ENCODE measurements around the gene SPINT1. TPM values are rescaled to one million over a fixed set of nuclear protein-coding genes. Genes with fewer than 3 reads are reported as not detected.

SPINT1 gene
- total and polyA plus RNA-seq, 2 of the 13 experiments (the other 11 are each of a cell fraction or from before 2014, with no cell fraction given) = 0.49 to 2.5 TPM

DNA sequence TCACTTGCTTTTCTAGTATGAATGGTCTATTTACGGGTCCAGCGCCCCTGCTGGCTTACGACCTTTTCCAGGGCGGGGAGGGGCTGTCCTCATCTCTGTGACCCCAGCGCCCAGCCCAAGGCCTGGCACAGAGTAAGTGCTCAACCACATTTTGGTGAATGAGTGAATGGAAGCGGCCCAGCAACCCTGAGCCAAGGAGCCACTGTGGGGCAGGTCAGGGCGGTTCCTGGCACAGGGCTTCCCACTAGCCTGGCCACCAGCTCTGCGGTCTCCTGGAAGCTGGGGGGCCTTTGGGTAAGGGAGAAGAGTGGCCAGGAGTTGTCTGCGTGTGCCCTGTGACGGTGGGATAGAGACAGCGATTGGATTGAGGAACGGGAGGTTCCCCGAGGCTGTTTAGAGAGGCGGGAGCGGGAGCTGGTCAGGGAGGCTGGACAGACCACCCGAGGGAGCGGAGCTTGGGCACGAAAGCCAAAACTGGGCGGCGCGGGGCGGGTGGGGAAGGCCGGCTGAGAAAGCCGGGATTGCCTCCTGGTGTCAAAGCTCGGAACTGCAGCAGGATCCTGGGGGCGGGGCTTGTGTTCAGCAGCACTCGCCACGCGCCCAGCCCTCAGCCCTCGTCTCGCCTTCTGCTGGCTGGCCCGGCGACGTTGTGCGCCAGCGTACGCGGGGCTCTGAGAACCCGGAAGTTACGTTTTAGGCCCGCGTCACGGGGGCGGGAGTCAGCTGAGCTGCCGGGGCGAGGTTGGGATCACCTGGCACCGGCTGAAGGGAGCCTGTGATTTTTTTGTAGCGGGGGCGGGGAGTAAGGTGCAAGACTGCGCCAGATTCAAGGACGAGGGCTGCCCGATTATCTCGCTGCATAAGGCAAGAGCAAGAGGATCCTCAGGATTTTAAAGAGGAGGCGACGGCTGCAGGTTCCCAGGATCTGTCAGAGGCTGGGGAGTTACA lies 50.2 kb downstream of the SPINT1 start, which contains the start of gene VPS18 (continued):
- TF ChIP-seq NFIC (IDR thresholded peaks at IDR 0.05; ENCODE audit: low read length) (no peak), ZNF75D (CRISPR knock-in tag; IDR thresholded peaks at IDR 0.05; ENCODE audit: borderline replicate concordance) (no peak), ZNF629 (CRISPR knock-in tag; conservative IDR thresholded peaks at IDR 0.05) (no peak), DMAP1 (CRISPR knock-in tag; IDR thresholded peaks at IDR 0.05) (no peak), LCORL (IDR thresholded peaks at IDR 0.05) (no peak), LCORL (CRISPR knock-in tag; IDR thresholded peaks at IDR 0.05) (peak; percentile 92), ZNF17 (CRISPR knock-in tag; IDR thresholded peaks at IDR 0.05) (no peak), BCL3 (CRISPR knock-in tag; IDR thresholded peaks at IDR 0.05) (no peak), ZBTB43 (CRISPR knock-in tag; conservative IDR thresholded peaks at IDR 0.05) (no peak), NR2F2 (IDR thresholded peaks at IDR 0.05; ENCODE audit: borderline replicate concordance, low read depth) (no peak)
- TF ChIP-seq, protein P1, sequence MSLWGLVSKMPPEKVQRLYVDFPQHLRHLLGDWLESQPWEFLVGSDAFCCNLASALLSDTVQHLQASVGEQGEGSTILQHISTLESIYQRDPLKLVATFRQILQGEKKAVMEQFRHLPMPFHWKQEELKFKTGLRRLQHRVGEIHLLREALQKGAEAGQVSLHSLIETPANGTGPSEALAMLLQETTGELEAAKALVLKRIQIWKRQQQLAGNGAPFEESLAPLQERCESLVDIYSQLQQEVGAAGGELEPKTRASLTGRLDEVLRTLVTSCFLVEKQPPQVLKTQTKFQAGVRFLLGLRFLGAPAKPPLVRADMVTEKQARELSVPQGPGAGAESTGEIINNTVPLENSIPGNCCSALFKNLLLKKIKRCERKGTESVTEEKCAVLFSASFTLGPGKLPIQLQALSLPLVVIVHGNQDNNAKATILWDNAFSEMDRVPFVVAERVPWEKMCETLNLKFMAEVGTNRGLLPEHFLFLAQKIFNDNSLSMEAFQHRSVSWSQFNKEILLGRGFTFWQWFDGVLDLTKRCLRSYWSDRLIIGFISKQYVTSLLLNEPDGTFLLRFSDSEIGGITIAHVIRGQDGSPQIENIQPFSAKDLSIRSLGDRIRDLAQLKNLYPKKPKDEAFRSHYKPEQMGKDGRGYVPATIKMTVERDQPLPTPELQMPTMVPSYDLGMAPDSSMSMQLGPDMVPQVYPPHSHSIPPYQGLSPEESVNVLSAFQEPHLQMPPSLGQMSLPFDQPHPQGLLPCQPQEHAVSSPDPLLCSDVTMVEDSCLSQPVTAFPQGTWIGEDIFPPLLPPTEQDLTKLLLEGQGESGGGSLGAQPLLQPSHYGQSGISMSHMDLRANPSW (CRISPR knock-in tag; IDR thresholded peaks at IDR 0.05; ENCODE audit: borderline replicate concordance) = no peak
- TF ChIP-seq, protein P2, sequence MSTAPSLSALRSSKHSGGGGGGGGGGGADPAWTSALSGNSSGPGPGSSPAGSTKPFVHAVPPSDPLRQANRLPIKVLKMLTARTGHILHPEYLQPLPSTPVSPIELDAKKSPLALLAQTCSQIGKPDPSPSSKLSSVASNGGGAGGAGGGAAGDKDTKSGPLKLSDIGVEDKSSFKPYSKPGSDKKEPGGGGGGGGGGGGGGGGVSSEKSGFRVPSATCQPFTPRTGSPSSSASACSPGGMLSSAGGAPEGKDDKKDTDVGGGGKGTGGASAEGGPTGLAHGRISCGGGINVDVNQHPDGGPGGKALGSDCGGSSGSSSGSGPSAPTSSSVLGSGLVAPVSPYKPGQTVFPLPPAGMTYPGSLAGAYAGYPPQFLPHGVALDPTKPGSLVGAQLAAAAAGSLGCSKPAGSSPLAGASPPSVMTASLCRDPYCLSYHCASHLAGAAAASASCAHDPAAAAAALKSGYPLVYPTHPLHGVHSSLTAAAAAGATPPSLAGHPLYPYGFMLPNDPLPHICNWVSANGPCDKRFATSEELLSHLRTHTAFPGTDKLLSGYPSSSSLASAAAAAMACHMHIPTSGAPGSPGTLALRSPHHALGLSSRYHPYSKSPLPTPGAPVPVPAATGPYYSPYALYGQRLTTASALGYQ (CRISPR knock-in tag; IDR thresholded peaks at IDR 0.05) = no peak; the same call in 1 of the 2 replicates
- TF ChIP-seq, protein P3, sequence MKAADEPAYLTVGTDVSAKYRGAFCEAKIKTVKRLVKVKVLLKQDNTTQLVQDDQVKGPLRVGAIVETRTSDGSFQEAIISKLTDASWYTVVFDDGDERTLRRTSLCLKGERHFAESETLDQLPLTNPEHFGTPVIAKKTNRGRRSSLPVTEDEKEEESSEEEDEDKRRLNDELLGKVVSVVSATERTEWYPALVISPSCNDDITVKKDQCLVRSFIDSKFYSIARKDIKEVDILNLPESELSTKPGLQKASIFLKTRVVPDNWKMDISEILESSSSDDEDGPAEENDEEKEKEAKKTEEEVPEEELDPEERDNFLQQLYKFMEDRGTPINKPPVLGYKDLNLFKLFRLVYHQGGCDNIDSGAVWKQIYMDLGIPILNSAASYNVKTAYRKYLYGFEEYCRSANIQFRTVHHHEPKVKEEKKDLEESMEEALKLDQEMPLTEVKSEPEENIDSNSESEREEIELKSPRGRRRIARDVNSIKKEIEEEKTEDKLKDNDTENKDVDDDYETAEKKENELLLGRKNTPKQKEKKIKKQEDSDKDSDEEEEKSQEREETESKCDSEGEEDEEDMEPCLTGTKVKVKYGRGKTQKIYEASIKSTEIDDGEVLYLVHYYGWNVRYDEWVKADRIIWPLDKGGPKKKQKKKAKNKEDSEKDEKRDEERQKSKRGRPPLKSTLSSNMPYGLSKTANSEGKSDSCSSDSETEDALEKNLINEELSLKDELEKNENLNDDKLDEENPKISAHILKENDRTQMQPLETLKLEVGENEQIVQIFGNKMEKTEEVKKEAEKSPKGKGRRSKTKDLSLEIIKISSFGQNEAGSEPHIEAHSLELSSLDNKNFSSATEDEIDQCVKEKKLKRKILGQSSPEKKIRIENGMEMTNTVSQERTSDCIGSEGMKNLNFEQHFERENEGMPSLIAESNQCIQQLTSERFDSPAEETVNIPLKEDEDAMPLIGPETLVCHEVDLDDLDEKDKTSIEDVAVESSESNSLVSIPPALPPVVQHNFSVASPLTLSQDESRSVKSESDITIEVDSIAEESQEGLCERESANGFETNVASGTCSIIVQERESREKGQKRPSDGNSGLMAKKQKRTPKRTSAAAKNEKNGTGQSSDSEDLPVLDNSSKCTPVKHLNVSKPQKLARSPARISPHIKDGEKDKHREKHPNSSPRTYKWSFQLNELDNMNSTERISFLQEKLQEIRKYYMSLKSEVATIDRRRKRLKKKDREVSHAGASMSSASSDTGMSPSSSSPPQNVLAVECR (CRISPR knock-in tag; IDR thresholded peaks at IDR 0.05; ENCODE audit: borderline replicate concordance) = peak; percentile 92
- TF ChIP-seq, protein P4, sequence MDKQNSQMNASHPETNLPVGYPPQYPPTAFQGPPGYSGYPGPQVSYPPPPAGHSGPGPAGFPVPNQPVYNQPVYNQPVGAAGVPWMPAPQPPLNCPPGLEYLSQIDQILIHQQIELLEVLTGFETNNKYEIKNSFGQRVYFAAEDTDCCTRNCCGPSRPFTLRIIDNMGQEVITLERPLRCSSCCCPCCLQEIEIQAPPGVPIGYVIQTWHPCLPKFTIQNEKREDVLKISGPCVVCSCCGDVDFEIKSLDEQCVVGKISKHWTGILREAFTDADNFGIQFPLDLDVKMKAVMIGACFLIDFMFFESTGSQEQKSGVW (CRISPR knock-in tag; IDR thresholded peaks at IDR 0.05; ENCODE audit: borderline replicate concordance) = no peak
